GM04504 (cell line): ENCODE data around the gene UBL3.

Source experiments
- DNase-seq: peaks from one replicate; pipeline ENCODE4 v3.0.0-alpha.2; 2012; ENCODE audit warnings: low read depth

Gene UBL3

DNA sequence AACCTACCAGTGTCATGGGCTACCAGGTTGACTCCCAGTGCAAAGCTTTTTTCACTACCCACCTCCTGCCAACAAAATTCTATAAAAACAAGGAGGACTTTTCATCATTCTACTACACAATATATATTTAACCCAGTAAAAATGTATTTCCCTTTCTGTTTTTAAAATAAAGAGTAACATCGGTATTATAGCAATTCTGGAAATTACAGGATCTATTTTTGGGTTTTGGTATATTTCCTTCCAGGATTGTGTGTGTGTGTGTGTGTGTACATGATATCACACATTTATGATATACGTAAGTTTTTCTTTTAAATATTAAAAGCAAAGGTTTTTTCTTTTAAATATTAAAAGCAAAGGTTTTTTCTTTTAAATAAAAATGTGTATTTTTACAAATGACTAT is 6.0 kb upstream of the UBL3 start:
- no peak for DNase-seq

- DNase-seq = no peak
These were observed 5.4 kb upstream of the UBL3 start for GRCh38 chr13:29855784-29856183.

- no peak for DNase-seq
These were observed 4.6 kb upstream of the UBL3 start for GRCh38 chr13:29855009-29855408.

GRCh38 chr13:29853131-29853530 is 2.7 kb upstream of the UBL3 start:
- DNase-seq = no peak

DNA sequence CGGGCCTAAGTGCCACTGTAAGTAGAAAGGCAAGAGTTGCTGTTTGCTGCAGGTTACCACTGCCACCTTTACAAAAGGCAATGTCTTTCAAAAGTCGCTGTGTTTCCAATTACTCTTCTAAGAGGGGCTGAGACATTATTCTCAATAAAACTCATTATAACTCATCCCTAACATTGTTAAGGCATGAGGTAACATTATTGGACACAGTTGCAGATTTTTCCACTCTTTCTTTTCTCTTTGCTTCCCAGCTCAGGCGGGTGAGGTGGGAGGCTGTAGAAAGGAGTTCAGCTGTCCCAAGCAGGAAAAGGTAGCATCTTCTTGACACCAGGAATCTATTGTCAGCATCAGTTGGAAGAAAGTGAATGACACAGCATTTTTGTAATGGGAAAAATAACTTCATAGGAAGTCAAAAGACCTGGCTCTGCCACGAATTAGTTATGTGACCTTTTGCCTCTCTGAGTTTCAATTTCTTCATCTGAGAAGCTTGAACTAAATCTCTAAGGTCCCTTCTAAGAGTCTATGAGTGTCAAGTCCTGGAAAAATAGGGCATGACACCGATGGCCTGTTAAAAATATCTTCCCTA is 2.1 kb upstream of the UBL3 start:
- DNase-seq = no peak

DNA sequence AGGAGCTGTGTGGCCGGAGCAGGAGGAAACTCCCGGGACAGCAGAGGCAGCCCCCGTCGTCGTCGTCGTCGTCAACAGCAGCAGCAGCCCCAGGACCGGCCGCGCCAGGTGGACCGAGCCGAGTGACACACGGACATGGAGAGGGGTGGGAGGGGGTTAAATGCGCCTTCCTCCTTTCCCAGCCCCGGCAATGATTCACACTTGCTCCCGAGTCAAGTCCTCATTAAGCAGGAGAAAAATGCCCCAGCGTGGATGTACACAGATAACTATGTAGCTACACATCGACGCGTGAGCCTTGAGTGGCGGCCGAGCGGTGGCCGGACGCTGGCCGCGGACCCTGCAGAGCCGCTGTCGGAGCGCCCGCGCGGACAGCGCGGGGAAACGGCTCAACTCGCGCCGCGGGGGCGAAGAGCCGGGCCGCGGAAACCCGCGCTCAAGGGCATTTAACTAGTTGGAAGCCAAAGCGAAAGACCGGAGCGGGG is 645 bp downstream of the UBL3 start:
- no peak for DNase-seq

- DNase-seq = no peak
These were observed 1.3 kb downstream of the UBL3 start for GRCh38 chr13:29849071-29849631.

DNA sequence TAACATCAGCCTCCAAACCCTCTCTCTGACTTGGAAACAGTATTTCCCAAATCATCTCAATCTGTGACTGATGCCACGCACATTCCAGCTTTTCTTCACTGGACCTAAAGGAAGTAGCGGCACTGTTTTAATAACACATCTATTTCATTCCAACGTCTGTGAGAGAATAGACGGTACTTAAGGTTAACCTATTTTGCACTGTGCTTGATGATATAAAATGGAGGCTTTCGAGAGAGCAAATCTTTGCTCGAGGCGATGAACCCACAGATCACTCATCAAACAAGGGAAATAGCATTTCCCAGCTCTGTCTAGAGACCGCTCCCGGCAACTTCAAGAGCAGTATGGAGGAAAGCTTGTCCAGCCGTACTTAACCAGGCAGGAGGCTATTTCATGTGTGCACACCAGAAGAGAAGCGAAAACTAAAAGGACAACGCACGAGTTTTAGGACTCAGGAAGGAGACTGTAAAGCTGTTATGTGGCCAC is 2.9 kb downstream of the UBL3 start:
- no peak for DNase-seq

DNA sequence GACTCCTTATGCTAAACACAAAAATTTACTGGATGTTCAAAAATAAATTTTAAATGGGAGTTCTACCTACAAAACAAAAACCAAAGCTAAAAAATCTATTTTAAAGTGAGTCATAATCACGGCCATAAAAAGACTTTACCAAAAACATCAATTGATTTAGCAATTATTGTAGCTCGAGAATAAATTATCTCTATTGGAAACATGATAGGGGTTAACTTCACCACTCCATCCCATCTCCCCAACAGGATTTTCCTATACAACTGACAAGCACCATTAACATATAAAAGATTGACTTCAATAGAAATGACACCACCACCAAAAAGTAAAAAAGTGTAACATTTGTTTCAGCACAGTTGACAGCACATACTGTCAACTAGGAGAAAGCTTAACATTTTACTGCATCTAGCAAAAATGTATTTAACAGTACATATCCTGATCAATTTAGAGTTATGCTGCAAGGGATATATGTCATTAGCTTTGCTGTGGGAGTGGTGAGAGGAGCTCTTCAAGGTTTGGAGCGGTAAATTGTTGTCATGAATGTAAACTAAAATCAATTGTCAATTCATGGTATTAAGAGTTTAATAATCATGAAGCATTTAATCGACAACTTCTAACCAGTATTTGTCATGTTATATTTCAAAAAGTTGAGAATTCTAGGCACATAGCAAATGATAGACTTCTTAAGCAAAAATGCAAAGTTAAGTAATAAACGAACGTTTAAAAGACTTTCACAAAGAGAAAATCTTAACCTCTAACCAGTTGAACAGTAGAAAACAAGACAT is 3.8 kb downstream of the UBL3 start:
- no peak for DNase-seq

DNA sequence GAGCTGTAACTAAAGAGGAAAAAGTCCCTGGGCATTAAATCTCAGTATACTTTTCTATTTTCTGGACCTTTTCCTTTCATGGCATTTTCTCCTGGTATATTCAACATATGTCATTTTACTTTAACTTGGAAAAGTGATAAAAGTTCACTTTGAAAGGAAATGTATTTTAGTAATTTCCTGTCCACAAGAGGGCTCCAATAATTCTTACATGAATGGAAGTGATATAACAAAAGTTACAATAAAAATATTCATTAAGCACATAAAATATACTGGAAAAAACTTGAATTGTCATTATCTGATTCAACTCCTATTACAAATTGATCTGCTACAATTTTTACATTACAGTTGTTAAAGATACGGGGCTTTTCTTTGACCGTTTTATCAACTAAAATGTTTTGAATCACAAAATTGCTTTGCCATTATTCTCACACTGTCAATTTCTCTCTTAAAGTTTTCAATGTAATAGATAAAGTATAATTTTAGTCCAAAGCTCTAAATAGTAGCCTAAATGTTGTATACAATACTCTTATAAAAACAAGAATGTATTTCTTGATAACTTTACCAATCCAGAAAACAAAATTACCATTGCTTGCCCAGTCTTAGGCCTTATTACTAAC is 4.9 kb downstream of the UBL3 start:
- DNase-seq = no peak

- DNase-seq = no peak
These were observed 6.0 kb downstream of the UBL3 start for GRCh38 chr13:29844441-29844840.

DNA sequence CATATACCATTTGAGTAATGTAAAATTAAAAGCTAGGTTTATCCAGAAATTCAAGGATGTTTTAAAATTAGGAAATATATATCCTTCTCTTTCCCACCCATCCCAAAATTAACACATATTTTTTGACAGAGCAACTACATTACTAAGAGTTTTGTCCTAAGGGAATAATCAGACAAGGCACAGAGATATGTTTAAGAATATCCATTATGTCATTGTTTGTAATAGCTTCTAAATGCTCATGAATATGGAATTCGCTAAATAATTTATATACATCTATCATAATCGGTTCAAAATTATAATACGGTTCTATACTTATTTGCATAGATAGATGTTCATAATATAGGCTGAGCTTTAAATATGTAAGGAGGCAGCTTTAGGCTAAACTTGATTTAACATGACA is 9.8 kb downstream of the UBL3 start:
- no peak for DNase-seq

GRCh38 chr13:29835280-29836061 is 14.9 kb downstream of the UBL3 start:
- DNase-seq = no peak

DNA sequence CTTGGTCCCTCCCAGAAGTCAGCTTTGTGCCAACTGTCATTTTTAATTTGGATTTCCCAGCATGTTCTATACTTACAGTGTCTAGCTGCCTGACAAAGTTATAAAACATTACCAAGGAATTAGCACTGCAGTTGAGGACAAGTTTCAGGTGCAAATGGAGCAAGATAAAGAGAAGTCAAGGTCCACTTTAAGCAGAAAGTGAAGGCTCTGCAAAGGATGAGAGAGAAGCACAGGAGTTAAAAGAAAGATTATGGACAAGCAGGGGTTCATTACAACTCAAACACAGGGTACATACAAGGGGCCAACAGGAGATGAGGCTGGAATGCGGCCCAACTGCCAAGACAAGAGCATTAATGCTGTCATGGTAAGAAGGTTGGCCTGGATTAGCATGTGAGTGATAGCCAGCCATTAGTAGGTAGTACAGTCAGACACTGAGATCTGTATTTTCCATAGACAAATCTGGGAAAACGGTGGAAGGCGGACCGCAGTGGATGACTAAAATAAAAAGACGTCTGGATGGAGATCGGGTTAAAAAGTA is 17.6 kb downstream of the UBL3 start:
- no peak for DNase-seq

DNA sequence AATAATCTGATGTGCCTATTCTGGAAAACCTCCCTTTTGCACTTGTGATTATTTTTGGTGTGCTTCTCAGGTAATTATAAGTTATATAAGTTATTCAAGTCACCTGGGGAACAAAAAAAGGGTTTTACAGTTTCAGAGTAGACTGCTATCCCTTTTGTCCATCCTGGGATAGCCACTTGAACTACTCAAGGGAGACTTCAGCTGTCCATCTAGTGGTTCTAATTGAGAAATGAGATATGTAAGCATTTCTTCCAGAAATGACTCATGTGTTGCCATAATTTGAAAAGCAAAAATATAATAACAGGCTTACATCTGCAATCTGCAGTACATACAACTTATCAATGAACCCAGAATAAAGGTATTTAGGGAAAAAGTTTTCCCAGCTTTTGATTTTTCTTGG is 20.4 kb downstream of the UBL3 start:
- DNase-seq = no peak

GRCh38 chr13:29819143-29819542 is 31.3 kb downstream of the UBL3 start:
- no peak for DNase-seq

- no peak for DNase-seq
These were observed 32.6 kb downstream of the UBL3 start for GRCh38 chr13:29817604-29818378.

DNA sequence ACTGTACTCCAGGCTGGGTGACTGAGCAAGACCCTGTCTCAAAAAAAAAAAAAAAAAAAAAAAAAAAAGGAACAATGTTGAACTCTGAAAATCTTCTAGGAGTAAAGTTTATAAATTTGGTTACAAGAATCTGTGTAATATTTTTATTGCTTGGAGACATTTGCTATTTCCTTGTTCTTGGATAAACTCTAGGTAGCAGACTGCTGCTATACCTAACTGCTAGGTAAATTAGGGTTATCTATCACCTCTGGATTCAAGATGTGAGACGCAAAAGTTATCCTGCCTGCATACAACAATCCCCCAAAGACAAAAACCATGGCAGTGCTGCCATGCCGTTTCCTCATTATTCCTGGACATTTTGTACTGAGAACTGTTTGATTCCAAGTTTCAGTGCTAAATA is 33.7 kb downstream of the UBL3 start:
- no peak for DNase-seq

GRCh38 chr13:29815336-29815735 is 35.1 kb downstream of the UBL3 start:
- DNase-seq = no peak

GRCh38 chr13:29810898-29811297 is 39.5 kb downstream of the UBL3 start:
- DNase-seq = no peak

DNA sequence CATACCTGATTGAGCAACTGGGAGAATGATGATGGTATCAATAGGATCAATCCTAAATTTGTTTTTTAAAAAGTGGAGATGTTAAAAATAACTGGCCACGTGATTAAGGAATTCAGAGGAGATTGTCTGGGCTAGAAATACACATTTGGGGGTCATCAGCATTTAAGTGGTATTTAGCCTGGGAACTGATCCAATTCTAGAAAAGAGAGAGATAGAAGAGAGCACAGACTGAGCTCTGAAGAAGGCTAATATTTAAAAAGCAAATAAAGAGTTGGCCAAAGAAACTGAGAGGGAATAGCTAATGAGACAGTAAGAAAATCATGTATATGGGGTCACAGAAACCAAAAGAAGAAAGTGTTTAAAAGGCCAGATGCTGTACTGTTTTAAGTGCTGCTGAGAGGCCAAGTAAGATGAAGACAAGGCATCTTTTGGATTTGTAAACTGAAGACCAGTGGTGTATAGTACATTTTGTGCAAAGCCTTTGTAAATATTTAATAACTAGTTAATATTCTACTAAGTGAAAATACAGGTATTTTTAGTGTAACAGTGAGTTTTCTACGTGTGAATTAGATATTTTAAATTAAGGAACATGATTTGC is 40.2 kb downstream of the UBL3 start:
- no peak for DNase-seq
